Measurements from ENCODE around the gene KRTAP4-4.
A peak's percentile ranks its signal among the peaks of the same experiment; 100 is the strongest.
"Not testable (repeated sequence)": the region's sequence is repeated elsewhere in the genome, so short reads cannot be mapped to it uniquely, and the experiment has no call there.

The KRTAP4-4 gene

DNA sequence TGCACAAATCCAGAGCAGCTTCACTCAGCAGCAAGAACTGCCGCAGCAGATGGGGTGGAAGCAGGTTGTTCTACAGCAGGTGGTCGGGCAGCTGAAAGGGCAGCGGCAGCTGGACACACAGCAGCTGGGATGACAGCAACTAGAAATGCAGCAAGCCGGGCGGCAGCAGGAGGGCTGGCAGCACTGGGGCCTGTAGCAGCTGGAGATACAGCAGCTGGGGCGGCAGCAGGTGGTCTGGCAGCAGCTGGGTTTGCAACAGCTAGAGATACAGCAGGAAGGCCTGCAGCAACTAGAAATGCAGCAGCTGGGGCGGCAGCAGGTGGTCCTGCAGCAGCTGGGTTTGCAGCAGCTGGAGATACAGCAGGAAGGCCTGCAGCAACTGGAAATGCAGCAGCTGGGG, 7.0 kb upstream of the KRTAP4-4 start:
- no peak for DNase-seq

DNA sequence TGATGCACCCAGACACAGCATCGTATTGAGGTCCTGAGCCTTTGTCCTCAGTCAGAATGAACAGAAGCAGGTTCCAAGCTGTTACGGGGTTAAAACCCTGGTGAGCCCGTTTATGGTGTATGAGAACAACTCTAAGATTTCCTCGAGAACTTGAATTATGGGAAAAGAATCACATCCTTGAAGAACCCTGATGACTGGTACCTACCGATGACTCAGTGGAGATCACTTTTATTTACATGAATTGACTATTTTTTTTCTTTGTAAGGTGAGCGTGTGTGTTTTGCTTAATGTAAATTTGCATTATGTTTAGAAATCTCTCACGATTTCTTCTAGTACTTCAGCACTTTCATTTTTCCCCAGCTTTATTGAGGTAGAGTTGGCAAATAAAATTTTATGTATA, 3.3 kb upstream of the KRTAP4-4 start:
- no peak for TF ChIP-seq GATA1 (IDR thresholded peaks at IDR 0.05; ENCODE audit: low read depth, low read length)
- DNase-seq = no peak

More for the DNA sequence above, 7.0 kb upstream of the KRTAP4-4 start:
- TF ChIP-seq POLR2A (IDR thresholded peaks at IDR 0.05; ENCODE audit: low read length) (no peak), GATA1 (IDR thresholded peaks at IDR 0.05; ENCODE audit: low read depth, low read length) (no peak)

DNA sequence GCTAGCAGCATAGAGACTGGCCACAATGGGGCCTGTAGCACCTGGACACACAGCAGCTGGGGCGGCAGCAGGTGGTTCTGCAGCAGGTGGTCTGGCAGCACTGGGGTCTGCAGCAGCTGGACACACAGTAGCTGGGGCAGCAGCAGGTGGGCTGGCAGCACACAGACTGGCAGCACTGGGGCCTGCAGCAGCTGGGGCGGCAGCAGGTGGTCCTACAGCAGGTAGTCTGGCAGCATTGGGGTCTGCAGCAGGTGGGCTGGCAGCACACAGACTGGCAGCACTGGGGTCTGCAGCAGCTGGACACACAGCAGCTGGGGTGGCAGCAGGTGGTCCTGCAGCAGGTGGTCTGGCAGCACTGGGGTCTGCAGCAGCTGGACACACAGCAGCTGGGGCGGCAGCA, 358 bp downstream of the KRTAP4-4 start:
- DNase-seq = not testable (repeated sequence)

DNA sequence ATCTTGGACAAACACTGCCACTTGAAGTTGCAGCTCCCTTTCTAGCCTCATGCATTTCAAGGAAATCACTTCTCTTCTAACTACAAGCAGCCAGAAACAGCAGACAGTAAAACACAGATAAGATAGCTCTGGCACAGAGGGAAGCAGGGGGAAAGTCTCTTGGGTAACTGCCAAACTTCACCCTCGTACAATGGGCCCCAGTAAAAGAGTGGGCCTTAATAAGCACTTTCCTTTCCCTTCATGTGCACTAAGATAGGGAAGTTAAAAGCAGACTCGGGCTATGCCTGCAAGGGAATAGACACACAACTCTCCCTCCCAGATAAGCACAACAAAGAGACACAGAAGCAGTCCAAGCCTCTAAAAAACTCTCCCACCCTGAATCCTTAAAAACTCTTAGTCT, 6.7 kb downstream of the KRTAP4-4 start:
- peak in 1 of 2 experiments; percentile 10 for DNase-seq
- TF ChIP-seq POLR2A (IDR thresholded peaks at IDR 0.05; ENCODE audit: low read length) = no peak
- TF ChIP-seq GATA1 (IDR thresholded peaks at IDR 0.05; ENCODE audit: low read depth, low read length) = no peak

DNA sequence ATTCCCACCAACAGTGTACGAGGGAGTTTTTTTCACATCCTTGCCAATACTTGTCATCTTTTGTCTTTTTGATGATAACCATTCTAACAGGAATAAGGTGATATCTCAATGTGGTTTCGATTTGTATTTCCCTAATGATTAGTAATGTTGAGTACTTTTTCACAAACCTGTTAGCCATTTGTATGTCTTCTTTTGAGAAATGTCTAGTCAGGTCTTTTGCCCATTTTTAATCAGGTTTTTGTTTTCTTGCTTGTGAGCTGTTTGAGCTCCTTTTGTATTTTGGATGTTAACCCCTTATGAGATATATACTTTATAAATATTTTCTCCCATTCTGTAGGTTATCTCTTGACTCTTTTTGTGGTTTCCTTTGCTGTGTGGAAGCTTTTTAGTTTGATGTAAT, 9.0 kb downstream of the KRTAP4-4 start:
- TF ChIP-seq POLR2A (IDR thresholded peaks at IDR 0.05; ENCODE audit: low read length) (no peak), GATA1 (IDR thresholded peaks at IDR 0.05; ENCODE audit: low read depth, low read length) (no peak)
- no peak for DNase-seq

DNA sequence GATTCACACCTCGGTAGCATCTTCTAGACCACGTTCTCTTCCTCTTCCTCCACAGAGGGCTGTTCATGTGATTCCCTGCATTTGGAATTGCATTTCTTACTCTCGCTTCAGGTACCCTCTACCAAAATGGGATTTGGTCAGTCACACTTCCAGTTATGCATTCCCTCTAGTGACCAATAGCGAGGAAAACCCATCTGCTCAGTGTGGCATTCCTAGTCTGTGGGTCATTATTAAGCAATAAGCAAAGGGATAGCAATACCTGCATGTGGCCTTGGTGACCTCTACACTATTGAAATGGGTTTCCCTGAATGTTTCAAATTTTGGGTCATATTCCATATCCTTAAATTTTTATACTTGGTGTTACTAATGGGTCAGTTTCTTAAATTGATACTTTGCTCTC, 10.5 kb downstream of the KRTAP4-4 start:
- no peak for TF ChIP-seq GATA1 (IDR thresholded peaks at IDR 0.05; ENCODE audit: low read depth, low read length)
- no peak for TF ChIP-seq POLR2A (IDR thresholded peaks at IDR 0.05; ENCODE audit: low read length)
- DNase-seq = no peak

DNA sequence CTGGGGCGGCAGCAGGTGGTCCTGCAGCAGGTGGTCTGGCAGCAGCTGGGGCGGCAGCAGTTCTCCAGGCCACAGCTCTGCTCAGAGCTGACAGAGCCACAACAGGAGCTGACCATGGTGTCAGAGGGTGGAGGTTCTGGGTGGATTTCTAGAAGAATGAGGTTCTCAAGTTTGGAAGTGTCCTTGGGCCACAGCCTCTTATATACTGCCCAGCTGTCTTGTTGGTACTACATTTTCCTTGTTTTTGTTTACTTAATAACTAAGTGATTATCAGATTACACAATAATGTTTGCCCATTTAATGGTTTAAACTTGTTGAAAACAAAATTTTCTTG, 10.9 kb downstream of the KRTAP4-4 start, which contains the start of gene KRTAP4-5:
Gene KRTAP4-5, minus strand, starts transcription at position 174 of the 334 bp plus-strand sequence. Its CDS starts 58 bp downstream, at position 116.
- TF ChIP-seq GATA1 (IDR thresholded peaks at IDR 0.05; ENCODE audit: low read depth, low read length) (no peak), POLR2A (IDR thresholded peaks at IDR 0.05; ENCODE audit: low read length) (no peak)
- DNase-seq = no peak

DNA sequence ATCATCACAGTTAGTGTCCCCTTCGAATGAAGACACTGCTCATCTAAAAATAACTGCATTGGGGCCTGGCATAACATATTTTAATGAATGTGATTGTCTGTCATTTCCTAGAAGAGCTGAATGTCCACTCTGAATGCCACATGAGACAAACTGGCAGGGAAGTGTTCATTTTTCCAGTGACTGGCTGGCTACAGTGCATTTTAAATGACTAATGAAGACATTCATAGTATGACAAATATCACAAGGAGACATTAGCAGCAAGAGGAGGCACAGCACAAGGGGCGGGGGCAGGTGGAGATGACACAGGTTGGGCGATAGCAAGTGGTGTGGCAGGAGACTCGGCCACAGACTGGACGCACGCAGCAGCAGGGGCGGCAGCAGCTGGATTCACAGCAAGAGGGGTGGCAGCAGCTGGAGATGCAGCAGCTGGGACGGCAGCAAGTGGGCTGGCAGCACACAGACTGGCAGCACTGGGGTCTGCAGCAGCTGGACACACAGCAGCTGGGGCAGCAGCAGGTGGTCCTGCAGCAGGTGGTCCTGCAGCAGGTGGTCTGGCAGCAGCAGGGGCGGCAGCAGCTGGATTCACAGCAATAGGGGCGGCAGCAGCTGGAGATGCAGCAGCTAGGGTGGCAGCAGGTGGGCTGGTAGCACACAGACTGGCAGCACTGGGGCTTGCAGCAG, 11.4 kb downstream of the KRTAP4-4 start:
- not testable (repeated sequence) for DNase-seq

DNA sequence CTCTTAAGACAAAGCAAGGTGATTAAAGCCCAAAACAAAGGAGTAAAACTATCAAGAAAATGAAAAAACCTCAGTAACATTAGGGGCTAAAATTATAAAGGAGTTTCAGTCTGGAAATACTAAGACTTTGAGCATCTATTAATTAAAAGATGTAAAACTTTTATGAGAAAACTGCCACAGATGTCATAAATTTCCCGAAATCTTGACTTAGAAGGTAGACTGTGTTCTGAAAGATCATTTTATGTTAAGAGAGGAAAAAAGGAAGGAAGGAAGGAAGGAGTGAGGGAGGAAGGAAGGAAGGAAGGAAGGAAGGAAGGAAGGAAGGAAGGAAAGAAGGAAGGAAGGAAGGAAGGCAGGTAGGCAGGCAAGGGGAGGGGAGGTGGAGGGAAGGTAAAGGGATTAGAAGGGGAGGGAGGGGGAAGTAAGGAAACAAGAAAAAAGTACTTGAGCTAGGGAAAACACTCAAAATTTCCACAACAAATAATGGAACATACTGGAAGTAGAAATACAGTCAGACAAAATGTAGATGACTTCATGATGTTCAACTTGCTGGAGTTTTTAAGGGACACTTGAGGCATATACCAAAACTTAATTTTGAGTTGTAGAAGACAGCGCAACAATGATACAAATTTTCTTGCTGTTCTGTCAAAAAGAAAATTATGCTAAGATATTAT, 12.9 kb downstream of the KRTAP4-4 start:
- TF ChIP-seq GATA1 (IDR thresholded peaks at IDR 0.05; ENCODE audit: low read depth, low read length) (no peak), POLR2A (IDR thresholded peaks at IDR 0.05; ENCODE audit: low read length) (no peak)
- no peak for DNase-seq

DNA sequence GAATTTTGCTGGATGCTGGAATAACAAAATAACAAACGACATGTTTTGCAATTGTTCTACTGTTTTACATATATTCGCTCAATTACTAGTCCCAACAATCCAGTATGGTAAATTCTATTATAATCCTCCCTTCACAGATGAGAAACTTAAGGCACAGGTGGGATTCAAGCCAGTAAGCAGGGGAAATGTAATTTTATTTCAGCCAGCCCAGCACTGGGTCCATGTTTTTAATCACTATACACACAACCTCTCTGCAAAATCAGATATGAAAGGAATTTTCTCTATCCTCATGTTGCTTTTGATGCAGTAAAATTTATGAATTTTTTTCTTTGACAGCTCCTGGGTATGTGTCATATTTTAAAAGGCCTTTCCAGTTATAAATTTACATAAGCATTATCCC, 15.3 kb downstream of the KRTAP4-4 start:
- no peak for DNase-seq
- TF ChIP-seq GATA1 (IDR thresholded peaks at IDR 0.05; ENCODE audit: low read depth, low read length) (no peak), POLR2A (IDR thresholded peaks at IDR 0.05; ENCODE audit: low read length) (no peak)

DNA sequence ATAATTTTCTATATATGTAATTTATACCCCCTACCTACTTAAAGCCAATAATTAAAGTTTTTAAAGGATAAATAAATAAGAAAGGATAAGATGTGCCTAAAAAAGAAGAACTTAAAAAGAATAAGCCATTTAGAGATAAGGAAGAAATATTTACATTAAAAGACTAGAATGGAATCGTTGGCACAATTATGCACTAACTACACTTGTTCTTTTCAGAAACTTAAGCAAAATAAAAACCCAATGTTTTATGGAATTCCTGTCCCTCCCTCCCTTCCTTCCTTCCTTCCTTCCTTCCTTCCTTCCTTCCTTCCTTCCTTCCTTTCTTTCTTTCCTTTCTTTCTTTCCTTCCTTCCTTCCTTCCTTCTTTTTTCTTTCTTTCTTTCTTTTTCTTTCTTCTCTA, 15.7 kb downstream of the KRTAP4-4 start:
- TF ChIP-seq GATA1 (IDR thresholded peaks at IDR 0.05; ENCODE audit: low read depth, low read length) (no peak), POLR2A (IDR thresholded peaks at IDR 0.05; ENCODE audit: low read length) (no peak)
- no peak for DNase-seq

DNA sequence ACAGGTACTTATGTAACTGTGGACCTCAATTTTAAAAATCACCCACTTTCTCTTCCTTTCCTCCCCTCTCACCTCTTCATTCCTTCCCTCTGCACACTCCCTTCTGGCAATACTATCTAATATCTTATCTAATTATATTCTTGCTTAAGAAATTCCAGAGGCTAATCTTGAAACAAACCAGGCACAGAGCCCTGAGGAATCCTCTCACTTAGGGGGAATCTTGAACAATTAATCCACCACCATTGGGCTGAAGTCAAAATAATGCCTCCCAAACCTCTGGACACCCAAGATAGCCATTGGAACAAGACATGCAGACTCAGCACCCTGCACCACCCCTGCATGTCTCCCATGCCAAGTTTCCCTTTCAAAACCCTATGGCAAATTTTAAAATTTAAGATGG, 19.2 kb downstream of the KRTAP4-4 start:
- no peak for DNase-seq
- TF ChIP-seq GATA1 (IDR thresholded peaks at IDR 0.05; ENCODE audit: low read depth, low read length) = no peak

DNA sequence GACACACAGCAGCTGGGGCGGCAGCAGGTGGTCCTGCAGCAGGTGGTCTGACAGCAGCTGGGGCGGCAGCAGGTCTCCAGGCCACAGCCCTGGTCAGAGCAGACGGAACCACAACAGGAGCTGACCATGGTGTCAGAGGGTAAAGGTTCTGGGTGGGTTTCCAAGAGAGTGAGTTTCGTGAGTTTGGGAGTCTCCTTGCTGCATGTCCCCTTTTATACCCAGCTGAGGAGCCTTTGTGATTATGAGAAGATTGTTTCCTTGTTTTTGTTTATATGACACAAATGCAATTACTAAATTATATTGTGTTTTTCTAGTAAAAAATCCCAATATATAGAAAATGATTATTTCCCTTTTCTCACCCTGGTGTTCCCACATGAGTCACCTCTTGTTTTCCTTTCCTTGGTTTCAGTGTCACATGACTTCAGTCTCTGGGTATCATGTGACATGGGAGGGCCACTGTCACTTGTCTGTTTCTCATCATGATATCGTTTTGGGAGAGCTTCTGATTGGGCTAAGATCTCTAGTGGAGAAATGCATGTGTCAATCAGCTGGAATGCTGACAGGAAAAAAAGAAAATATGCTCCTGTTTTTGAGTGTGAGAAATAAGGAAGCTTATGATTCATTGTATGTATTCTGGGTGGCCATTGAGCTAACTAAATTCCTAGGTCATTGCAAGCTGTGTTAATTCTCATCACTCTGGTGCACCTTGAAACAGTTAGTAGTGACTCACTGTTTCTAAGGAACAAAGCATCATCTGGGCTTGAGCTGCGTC, 20.0 kb downstream of the KRTAP4-4 start, which contains the start of gene KRTAP4-6:
Gene KRTAP4-6, minus strand, starts transcription at position 185 of the 772 bp plus-strand sequence. Its CDS starts 57 bp downstream, at position 128.
- no peak for TF ChIP-seq POLR2A (IDR thresholded peaks at IDR 0.05; ENCODE audit: low read length)
- TF ChIP-seq GATA1 (IDR thresholded peaks at IDR 0.05; ENCODE audit: low read depth, low read length) = no peak

DNA sequence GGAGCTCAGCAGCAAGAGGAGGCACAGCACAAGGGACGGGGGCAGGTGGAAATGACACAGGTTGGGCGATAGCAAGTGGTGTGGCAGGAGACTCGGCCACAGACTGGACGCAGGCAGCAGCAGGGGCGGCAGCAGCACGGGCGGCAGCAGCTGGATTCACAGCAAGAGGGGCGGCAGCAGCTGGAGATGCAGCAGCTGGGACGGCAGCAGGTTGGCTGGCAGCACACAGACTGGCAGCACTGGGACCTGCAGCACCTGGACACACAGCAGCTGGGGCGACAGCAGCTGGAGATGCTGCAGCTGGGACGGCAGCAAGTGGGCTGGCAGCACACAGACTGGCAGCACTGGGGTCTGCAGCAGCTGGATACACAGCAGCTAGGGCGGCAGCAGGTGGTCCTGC, 20.7 kb downstream of the KRTAP4-4 start:
- not testable (repeated sequence) for DNase-seq

More for the DNA sequence above, 20.0 kb downstream of the KRTAP4-4 start, which contains the start of gene KRTAP4-6:
- DNase-seq = no peak

Measured in erythroblast (primary cell).